Umbilical cord (tissue), 2 donors: ENCODE data around the gene ELFN1. TPM values are rescaled to one million over a fixed set of nuclear protein-coding genes. Genes with fewer than 3 reads are reported as not detected.
"Not testable (repeated sequence)": the region's sequence is repeated elsewhere in the genome, so short reads cannot be mapped to it uniquely, and the experiment has no call there.

Source experiments
- DNase-seq: peaks from one replicate; pipeline ENCODE4 v3.0.0-alpha.2; 2015; ENCODE audit warnings: low spot score
- total RNA-seq: library from RNA; depleted of rRNA; stranded (reverse); fragments of >200 nt; gene quantifications from one replicate; pipeline ENCODE4 v1.2.3, GENCODE V29; 2014; ENCODE audit warnings: low replicate concordance; ENCODE audit not compliant: insufficient read depth

ELFN1 gene
- total RNA-seq, 1 donor from 2014 or later: 0.96 TPM

- DNase-seq: no peak
These were observed 85.9 kb downstream of the ELFN1 start for GRCh38 chr7:1755783-1756625.

- DNase-seq: no peak
These were observed 87.5 kb downstream of the ELFN1 start for GRCh38 chr7:1757601-1758000.

- no peak for DNase-seq
These were observed 88.2 kb downstream of the ELFN1 start for GRCh38 chr7:1758028-1758858.

GRCh38 chr7:1758859-1759521 is 88.9 kb downstream of the ELFN1 start:
- no peak for DNase-seq

GRCh38 chr7:1761097-1761496 is 91.0 kb downstream of the ELFN1 start:
- DNase-seq: no peak

- no peak for DNase-seq
These were observed 91.7 kb downstream of the ELFN1 start for GRCh38 chr7:1761774-1762173.

- no peak for DNase-seq
These were observed 92.3 kb downstream of the ELFN1 start for GRCh38 chr7:1762238-1762945.

- DNase-seq: no peak
These were observed 93.0 kb downstream of the ELFN1 start for GRCh38 chr7:1763033-1763432.

GRCh38 chr7:1763911-1764310 is 93.8 kb downstream of the ELFN1 start:
- DNase-seq: not testable (repeated sequence)

GRCh38 chr7:1765336-1765735 is 95.3 kb downstream of the ELFN1 start:
- DNase-seq: no peak

- DNase-seq: no peak
These were observed 97.4 kb downstream of the ELFN1 start for GRCh38 chr7:1767524-1767923.

GRCh38 chr7:1768832-1769231 is 98.8 kb downstream of the ELFN1 start:
- no peak for DNase-seq

- DNase-seq: no peak
These were observed 99.5 kb downstream of the ELFN1 start for GRCh38 chr7:1769286-1770200.

- no peak for DNase-seq
These were observed 100.3 kb downstream of the ELFN1 start for GRCh38 chr7:1770331-1770730.

- DNase-seq: no peak
These were observed 105.3 kb downstream of the ELFN1 start for GRCh38 chr7:1775389-1775788.

GRCh38 chr7:1777122-1777521 is 107.0 kb downstream of the ELFN1 start:
- DNase-seq: no peak

GRCh38 chr7:1779445-1779844 is 109.4 kb downstream of the ELFN1 start:
- no peak for DNase-seq

- no peak for DNase-seq
These were observed 111.3 kb downstream of the ELFN1 start for GRCh38 chr7:1781369-1781768.

GRCh38 chr7:1785839-1786238 is 115.8 kb downstream of the ELFN1 start:
- DNase-seq: no peak

- DNase-seq: no peak
These were observed 117.2 kb downstream of the ELFN1 start for GRCh38 chr7:1787241-1787640.
